ENCODE results near the gene SLC25A21.
A peak's percentile ranks its signal among the peaks of the same experiment; 100 is the strongest.

SLC25A21 gene

DNA sequence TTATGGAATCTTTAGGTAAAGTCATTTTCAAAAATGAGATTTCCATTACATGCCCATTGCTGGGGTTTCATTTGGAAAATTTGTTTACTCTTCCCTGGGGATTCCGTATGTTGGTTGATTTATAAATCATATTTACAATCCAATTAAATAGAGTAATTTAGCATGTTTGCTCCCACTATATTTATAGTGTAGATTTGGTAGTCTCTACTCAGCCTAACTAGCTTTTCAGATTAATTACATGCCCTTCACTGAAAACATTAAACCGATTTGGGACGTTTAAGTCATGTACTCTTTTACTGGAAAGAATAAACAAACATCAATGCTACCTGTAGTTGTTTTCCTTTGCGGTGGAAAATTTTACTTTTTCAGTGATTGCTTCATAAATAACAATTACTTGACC is 500.3 kb downstream of the SLC25A21 start:
- no peak overlapping the region for H3K4me3 ChIP-seq (ENCODE audit: low read depth, low read length)

DNA sequence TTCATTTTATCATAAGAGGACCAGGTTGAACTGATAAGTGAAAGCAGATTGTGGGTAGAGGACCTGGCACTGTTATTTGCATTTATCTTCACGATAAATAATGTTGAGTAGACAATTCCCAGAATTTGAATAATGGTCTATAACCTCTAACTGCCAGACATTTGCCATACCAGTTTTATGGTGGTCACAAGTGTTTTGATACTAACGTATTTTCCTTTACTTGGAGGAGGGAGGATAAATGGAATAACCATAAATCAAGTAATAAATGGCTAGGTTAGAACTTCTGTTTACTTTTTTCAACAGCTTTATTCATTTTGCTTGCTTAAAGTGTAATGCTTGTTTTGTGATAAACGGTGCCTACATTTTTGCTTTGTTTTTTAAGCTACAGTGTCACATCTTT is 501.3 kb downstream of the SLC25A21 start:
- no peak overlapping the region for H3K4me3 ChIP-seq (ENCODE audit: low read depth, low read length)

DNA sequence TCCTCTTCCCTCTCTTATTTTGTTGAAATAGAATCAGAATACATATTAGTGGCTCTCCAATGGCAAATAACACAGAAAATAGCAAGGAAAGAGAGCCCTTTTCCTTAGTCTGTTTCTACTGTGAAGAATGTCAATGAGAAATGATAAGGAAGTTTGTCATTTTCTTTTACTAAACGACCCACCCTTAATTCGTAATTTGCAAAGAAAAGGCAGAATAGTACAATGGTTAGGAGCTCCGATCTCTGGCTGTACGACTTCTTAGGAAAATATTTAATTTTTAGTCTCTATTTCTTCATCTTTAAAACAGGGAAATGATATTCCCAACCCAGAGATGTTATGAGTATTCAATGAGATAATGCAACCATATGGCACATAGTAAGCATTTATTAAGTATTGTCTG is 504.7 kb downstream of the SLC25A21 start:
- H3K4me3 ChIP-seq (ENCODE audit: low read depth, low read length), result no peak overlapping the region

DNA sequence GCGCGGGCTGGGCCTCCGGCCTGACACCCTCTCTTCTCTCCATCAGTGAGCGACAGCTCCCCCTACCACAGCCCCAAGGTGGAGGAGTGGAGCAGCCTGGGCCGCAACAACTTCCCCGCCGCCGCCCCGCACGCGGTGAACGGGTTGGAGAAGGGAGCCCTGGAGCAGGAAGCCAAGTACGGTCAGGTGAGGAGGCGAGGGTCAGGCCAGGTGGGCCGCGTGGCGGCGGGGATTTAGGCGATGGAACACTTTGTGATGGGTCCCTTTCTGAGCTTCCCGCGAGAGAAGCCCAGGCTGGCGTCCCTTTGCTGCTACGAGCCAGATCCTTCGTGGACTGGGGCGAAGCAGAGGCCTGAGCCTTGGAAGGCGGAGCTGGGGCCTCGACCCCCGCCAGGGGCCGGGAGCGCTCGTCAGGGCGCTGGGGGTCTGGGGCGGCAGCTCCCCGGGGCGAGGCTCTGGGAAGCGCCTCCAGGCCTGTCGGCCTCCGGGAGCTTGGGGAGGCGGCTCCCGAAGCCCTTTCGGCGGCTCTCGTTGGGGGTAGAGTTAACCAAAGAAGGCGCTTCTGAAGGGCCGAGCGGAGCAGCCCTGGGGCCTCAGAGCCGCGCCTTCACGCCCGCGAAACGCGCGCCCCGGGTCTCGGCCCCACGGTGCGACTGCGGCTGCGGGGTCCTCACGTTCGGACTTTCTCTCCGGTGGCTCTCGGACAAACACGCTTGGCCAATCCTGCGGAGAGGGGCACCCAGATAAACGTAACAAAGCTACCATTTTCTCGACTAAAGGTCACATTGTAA is 505.8 kb downstream of the SLC25A21 start:
- peak overlapping the region; percentile 25 for H3K4me3 ChIP-seq (ENCODE audit: low read depth, low read length)

DNA sequence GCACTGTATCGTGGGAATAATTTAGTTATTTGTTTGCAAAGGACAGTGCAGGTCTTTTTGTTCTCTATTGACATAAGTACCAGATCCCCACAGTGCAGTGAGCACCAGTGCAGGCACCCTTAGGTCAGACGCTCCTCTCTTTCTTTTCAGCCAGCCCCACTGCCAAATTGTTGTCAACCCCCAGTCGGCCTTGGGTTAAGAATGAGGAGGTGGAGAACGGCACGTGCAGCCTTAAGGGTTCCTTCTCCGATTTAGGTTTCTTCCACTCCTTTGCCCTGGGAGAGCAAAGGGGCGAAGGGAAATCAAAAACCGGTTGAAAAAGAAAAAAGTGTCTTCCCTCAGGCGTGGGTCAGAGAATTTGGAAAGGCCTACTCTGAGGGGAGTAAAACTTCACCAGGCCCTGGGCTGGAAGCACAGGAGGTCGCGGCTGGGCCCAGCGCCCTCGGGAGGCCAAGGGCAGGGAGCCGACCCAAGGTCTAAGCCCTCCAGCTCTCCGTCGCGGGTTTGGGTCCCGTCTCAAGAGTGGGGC is 506.5 kb downstream of the SLC25A21 start:
- H3K4me3 ChIP-seq (ENCODE audit: low read depth, low read length), result no peak overlapping the region

DNA sequence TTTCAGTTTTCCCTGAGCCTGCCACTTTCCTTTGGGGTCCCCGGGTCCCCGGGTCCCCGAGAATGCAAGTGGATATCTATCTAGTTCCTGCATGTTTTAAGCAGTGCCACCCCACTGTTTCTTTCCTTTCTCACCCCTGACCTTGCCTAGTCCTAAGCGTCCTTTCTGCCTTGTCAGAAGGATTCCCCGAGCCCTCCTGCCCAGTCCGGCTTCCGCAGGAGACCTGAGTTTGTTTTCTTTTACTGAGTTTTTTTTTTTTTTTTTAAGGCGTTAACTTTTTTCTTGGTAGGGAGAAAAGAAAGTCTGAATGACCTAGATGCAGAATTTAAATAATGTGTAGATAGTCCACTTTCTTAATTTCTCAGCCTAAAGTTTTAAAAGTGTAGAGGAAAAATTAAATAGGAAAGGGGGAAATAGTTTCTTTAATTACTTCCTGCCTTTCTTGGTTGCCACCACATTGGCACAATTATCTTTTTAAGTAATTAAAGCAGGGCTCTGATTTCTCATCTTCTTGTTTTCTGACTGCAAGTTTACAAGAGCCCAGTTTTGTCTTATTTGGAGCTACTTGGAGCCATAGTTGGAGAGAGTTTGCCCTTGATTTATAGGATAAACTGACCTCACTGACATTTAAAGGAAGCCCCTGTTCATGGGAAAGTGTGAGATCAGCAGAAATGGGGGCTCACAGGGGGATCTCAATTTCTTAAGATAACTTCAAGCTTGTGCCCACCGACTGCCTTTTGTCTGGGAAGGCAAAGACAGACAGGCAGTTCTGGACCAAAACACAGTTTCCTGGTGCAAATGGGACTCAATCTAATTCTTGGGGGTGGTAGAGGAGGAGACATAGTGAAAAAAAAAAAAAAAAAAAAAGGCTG is 507.8 kb downstream of the SLC25A21 start:
- H3K4me3 ChIP-seq (ENCODE audit: low read depth, low read length), result no peak overlapping the region

DNA sequence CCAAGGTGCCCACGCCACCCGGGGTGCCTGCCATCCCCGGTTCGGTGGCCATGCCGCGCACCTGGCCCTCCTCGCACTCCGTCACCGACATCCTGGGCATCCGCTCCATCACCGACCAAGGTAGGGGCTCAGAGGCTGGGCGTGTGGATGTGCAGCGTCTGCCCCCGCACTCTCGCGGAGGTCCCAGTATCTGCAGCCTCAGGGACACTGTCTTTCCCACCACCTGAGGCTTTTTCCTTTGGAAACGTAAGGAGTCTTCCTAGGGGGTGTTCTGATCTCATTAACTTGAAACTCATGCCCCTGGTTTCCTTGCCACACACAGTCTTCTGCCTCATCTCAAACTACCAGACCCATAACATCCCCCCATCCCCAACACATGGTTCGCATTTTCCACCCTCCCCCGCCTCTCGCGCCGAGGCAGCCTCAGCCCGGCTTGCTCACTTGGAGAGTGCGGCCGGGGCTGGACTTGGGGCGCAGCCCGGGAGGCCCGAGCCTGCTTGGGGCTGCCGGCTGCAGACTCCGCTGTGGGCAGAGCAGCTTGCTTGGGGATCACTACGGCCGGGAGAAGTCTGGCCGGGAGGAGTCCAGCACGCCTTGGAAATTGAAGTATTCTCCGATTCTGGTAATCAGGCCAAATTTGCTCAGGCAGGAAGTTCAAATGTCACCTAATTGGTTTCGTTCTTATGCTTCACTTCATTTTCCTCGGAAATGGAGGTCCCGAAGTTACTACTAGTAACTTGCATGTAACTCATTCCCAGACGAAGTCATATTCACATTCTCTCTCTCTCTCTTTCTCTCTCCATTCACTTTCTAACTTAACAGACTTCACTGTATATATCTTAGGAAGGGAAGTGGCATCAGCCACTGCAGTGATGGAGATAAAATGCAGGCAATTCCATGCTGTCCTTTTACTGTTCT is 508.7 kb downstream of the SLC25A21 start:
- peak overlapping the region; percentile 13 for H3K4me3 ChIP-seq (ENCODE audit: low read depth, low read length)

DNA sequence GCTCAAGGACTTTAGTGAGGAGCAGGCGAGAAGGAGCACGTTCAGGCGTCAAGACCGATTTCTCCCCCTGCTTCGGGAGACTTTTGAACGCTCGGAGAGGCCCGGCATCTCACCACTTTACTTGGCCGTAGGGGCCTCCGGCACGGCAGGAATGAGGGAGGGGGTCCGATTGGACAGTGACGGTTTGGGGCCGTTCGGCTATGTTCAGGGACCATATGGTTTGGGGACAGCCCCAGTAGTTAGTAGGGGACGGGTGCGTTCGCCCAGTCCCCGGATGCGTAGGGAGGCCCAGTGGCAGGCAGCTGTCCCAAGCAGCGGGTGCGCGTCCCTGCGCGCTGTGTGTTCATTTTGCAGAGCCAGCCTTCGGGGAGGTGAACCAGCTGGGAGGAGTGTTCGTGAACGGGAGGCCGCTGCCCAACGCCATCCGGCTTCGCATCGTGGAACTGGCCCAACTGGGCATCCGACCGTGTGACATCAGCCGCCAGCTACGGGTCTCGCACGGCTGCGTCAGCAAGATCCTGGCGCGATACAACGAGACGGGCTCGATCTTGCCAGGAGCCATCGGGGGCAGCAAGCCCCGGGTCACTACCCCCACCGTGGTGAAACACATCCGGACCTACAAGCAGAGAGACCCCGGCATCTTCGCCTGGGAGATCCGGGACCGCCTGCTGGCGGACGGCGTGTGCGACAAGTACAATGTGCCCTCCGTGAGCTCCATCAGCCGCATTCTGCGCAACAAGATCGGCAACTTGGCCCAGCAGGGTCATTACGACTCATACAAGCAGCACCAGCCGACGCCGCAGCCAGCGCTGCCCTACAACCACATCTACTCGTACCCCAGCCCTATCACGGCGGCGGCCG is 509.6 kb downstream of the SLC25A21 start:
- peak overlapping the region; percentile 28 for H3K4me3 ChIP-seq (ENCODE audit: low read depth, low read length)

DNA sequence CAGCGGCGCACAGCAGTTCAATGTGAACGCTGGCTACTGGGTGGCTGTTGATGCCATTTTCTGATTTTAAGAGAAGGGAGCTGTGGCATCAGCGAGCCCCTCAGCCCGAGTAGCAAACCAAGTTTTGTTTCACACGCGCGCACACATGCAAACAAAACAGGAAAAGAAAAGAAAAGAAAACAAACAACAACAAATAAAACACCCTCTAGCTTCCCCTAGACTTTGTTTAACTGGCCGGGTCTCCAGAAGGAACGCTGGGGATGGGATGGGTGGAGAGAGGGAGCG is 510.2 kb downstream of the SLC25A21 start:
- H3K4me3 ChIP-seq (ENCODE audit: low read depth, low read length), result peak overlapping the region; percentile 28

DNA sequence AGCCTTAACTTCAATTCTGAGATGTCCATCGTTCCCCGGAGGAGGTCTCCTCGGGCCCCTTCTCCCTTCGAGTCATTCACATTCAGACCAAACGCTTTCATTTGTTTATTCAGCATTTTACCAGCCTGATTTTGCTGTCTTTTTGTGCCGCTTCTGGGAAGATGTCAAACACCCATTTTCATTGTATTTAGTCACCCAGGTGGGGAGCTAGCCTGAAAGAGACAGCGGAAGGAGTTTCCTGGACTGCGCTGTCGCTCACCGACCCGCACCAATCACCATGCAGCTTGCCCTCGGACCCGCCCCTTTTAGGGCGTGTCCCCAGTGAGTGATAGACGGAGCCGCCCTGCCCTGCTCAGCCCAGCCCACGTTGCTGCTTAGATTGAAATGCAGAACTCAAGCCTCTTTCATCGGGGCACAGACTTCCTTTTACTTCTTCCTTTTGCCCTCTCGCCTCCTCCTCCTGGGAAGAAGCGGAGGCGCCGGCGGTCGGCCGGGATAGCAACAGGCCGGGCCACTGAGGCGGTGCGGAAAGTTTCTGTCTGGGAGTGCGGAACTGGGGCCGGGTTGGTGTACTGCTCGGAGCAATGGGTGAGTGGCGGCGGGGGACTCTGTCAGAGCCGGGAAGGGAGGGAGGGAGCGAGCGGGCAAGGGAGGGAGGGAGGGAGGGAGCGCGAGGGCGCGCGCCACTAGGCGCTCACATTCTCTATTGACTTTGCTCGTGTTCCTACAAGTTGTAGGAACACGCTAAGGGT is 510.7 kb downstream of the SLC25A21 start, which contains the start of gene PAX9:
Gene PAX9 (plus strand): TSS at position 355 of the 752 bp plus-strand sequence. CDS start 230 bp downstream, at position 585.
- H3K4me3 ChIP-seq (ENCODE audit: low read depth, low read length), result peak within 1 kb of the TSS; percentile 34

DNA sequence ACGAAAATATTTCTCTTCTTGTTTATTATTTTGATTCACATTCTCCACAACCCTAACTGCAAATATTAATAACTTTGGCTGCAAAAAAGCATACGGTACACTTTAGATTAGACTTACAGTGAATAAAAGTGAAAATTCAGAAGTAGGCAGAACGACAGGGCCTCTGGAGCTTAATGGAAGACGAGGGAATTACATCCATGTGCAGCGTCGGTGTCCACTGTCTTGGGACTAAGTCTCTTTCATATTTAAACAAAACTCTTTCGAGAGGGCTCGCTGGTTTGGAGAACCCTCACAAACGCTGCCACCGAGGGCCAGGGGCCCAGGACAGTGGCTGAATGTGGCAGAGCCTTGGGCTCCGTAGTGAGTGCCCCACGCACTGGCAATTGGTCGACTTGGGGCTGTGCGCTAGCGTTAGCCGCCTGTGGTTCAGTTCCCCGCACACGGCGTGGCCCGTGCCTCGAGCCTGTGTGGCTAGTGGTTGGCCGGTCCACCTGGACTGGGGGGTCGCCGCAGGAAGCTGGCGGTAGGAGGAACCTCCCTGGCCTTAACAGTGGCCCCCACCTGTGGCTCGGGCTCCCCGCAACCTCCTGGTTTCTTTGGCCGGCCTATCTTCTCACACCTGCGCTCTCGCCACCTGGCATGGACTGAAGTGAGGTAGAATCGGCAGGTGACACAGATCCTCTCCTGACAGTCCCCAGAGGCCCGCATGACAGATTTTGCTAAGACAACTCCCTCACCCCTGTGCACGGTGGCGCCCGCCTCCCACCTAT is 511.5 kb downstream of the SLC25A21 start:
- H3K4me3 ChIP-seq (ENCODE audit: low read depth, low read length), result no peak overlapping the region

DNA sequence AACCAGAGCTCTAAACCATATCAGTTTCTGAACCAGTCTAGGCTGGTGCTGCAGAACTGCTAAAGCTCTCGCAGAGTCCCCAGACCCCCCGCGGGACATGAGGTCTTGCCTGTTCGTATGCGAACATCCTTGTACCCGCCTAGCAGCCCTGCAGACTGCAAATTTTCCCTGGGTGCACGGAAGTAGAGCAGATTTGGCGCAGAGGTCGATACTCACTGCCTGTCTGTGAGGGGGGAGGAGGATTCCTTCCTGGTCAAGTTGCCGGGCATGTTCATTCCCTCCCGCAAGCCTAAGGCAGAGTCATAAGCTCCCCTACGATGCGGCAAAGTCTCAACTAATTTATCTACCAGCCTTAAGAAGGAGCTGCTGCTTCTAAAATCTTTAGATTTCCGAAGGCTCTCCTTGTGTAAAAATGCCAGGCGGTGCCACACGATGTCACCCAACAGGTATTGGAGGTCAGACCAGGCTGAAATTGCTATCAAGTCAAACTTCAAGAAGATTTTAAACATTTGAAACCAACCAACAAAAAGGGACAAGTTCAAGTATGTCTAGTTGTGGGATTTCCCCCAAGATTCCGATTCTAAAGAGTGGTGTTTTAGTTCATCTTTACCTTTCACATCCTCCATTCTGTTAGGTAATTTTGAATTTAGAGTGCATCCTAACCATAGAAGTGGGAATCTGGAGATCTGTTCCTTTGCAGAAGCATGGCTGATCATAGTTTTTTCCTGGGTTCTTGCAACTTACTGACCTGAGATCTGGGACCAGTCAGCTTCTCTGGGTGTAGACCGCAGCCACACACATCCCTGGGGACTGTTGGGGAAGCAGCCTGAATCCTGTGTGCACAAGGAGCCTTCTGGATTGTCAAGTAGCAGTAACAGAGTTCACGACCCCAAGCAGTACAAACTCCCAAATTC is 512.3 kb downstream of the SLC25A21 start:
- H3K4me3 ChIP-seq (ENCODE audit: low read depth, low read length), result no peak overlapping the region

DNA sequence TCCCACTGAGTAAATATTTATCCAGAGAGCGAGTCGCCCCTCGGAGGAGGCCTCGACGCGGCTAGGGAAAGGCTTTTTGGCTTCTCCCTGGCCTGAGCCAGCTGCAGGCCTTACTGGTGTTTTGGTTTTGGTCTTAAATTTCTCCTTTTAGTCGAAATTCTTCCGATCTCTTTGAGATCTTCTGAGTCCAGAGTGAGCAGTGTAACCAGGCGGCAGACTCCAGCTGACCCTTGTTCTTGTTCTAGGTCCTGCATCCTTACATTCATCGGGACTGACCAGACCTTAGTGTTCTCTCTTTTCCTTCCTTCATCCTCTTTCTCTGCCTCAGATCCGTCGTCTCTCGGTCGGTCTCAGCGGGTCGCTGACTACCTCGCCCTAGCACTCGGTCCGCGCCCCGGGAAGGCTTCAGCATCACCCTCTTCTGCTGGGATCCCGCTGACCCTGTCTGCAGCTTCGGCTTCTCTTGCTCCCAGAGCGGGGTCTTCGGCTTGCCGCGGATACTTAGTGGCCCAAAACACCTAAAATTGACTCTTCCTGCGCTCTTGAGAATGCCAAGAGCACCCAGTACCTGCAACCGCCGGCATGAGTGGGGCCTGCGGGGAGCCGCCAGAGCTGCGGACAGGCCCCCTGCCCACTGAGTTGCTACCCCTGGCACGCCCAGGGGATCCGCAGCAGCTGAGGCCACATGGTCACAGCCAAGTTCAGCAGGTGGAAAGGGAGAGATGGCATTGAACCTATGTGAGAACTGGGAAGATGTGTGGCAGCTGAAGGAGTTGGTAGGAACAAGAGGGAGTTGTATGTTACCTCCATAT is 513.2 kb downstream of the SLC25A21 start:
- no peak overlapping the region for H3K4me3 ChIP-seq (ENCODE audit: low read depth, low read length)

DNA sequence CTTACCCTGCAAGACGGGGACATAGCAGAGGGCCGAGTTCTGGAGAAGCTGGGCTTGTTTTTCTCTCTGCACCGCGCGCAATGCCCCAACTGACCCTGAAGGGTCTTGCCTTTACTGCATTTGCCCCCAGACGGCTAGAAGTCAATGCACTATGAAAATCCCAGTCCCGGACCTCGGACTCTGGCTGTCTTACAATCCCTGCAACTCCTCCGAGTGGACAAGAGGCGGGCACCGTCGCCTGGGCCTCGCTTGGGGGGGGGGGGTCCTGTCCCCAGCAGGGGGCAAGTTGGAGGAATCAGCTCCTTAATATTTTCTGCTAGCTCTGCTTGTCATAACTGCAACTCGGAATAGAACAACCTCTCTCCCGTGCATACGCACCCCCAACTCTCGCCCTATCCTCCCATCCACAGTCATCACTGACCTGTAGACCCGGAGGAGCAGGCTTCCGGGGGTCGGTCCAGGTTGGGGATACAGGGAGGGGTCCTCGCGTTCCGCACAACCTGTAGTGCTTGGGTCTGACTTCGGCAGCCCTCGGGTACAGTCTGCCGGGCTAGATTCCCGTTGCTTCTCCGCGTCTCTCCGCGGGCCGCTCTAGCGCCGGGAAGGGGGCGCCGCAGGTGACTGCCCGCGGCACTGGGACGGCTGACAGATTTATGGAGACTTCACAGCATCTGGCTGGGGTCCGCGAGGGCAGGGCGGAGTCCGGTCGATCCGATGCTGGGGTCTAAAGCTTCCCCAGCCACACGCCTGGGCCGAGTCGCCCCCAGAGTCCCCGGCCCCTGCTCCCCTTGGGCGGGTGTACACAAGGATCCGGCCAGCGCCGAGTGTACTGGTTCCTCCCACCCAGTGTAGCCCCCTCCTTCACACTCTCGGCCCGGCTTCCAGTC is 514.0 kb downstream of the SLC25A21 start:
- H3K4me3 ChIP-seq (ENCODE audit: low read depth, low read length), result no peak overlapping the region

DNA sequence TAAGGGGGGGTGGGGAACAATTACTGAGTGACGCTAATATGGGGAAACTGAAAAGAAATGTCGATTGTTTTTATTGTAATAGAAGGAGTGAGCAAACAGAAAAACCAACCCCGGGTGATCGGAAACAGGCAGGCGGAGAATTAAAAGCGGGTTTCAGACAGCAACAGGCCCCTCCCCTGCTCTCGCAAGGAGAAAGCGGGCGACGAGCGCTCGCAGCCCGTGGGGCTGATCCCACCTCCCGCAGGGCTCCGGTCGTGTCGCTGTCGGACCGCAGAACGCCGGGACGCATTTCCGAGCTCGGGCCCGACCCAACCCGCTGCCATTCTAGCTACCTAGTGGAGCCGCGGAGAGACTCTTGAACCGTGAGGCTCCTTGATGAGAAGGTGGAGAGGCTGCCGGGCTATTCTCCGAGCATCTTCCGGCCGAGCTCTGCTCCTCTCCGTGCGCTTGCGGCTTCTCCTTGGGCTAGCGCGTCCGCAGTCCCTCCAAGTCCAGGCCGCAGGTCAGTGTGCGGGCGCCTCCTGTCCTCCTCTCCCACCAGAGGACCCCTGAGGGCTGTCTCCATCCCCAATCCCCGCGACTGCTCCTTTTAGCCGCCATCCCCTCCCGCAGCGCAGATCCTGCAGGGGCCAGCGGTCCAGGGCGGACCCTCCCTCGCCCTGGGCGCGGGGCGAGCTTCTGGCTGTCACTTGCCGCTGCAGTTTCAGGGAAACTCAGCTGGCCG is 514.8 kb downstream of the SLC25A21 start:
- no peak overlapping the region for H3K4me3 ChIP-seq (ENCODE audit: low read depth, low read length)

All from iPS-11a (cell line).